Stomach (tissue), 9 donors: ENCODE results near the gene DYNC1H1. TPM values are rescaled to one million over a fixed set of nuclear protein-coding genes. Genes with fewer than 3 reads are reported as not detected.

Experiments
- DNase-seq, 2 donors: peaks; one replicate each; pipeline versions ENCODE4 v3.0.0 to v3.0.0-alpha.2; 2013 to 2019
- H3K27ac ChIP-seq, 5 donors: fragments of 200-600 bp in 4 of 5; sonication (generic) in 4 of 5; one replicate each; pipeline ENCODE4 v1.5.1; 2013 to 2019; ENCODE audit warnings: mild to moderate bottlenecking in 1 of 5, moderate library complexity in 1 of 5
- H3K27me3 ChIP-seq, 3 donors: fragments of 200-600 bp; sonication (generic); one replicate each; pipeline ENCODE4 v1.5.1; 2017 to 2019; ENCODE audit warnings: mixed run types in 1 of 3
- H3K36me3 ChIP-seq, 4 donors: fragments of 200-600 bp; sonication (generic); 1 replicate in 3 of 4; 2 replicates in 1 of 4; pipeline ENCODE4 v1.5.1; 2016 to 2019
- H3K4me1 ChIP-seq, 4 donors: fragments of 200-600 bp; sonication (generic); one replicate each; pipeline ENCODE4 v1.5.1; 2016 to 2019
- H3K4me3 ChIP-seq, 4 donors: fragments of 200-600 bp; sonication (generic) in 3 of 4; one replicate each; pipeline ENCODE4 v1.5.1; 2016 to 2019; ENCODE audit warnings: mild to moderate bottlenecking in 1 of 4
- H3K9me3 ChIP-seq, 4 donors: fragments of 200-600 bp; sonication (generic); one replicate each; pipeline ENCODE4 v1.5.1; 2016 to 2019
- EP300 ChIP-seq: sonication (generic); formaldehyde crosslinking; IDR thresholded peaks from one replicate; pipeline ENCODE4 v1.6.1; 2017; ENCODE audit warnings: antibody characterized with exemption
- POLR2A ChIP-seq, 4 donors: fragments of 450-650 bp; IDR thresholded peaks; one replicate each; pipeline ENCODE4 v1.6.1; 2016; ENCODE audit warnings: antibody characterized with exemption in 4 of 4, control low read depth in 2 of 4, mild to moderate bottlenecking in 1 of 4, moderate library complexity in 1 of 4
- POLR2AphosphoS5 ChIP-seq, 3 donors: sonication (generic); formaldehyde crosslinking; IDR thresholded peaks; one replicate each; pipeline ENCODE4 v1.6.1; 2016; ENCODE audit warnings: antibody characterized with exemption in 3 of 3
- WGBS, 5 donors: extraction: QIAGEN DNeasy Blood & Tissue Kit in 3 of 5; methylation state at CpG; one replicate each; pipeline versions ENCODE4 v1.1.5 to v1.1.7; 2013 to 2018; 5-methylcytosine and 5-hydroxymethylcytosine counted together
- intact Hi-C: fragments of 100-400 bp; cut with DNase I; formaldehyde crosslinking; loops from one replicate; pipeline ENCODE4 v1.15.1; 2023; ENCODE audit warnings: low total_unique reads
- polyA plus RNA-seq, 3 donors: library from polyadenylated mRNA; stranded (reverse); fragments of 200-250 nt; gene quantifications; one replicate each; pipeline ENCODE4 v1.2.3, GENCODE V29; 2013
- total RNA-seq, 5 donors: library from RNA; depleted of rRNA; stranded (reverse); fragments of >200 nt; gene quantifications; one replicate each; pipeline versions ENCODE4 v1.1.0 to v1.2.3, GENCODE V29; 2014 to 2016
- TF ChIP-seq, protein P1 (sequence below), 7 experiments: fragments of 450-650 bp in 4 of 7; fragments of 200-600 bp in 3 of 7; sonication (generic) in 3 of 7; IDR thresholded peaks; one replicate each; pipeline ENCODE4 v1.5.1; 2016 to 2019; ENCODE audit warnings: antibody characterized with exemption in 7 of 7, control low read depth in 2 of 7, mild to moderate bottlenecking in 1 of 7
- donor health status: healthy with polysubstance abuse.
- donor health status: Bipolar disorder and iron deficiency.
- donor health status: healthy.

The DYNC1H1 gene
- total and polyA plus RNA-seq, 8 donors = 52.9 to 651 (median 332) TPM

DNA sequence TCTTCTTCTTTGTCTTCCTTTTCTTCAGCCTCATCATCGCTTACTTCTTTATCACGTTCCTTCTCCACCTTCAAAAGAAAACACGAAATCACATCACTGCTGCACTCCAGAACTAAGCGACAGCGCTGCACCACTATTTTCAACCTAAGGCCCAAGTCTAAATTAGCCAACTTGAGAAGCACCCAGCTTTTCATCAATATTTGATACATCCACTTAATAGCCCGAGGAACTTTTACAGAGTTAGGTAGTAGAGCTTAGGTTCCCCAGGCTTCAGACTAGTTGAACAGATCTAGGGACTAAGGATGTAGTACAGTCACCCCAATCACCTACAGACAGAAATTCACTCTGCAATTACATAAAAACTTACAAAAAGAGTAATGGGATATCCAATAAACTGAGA, 120.6 kb downstream of the DYNC1H1 start:
- 29 to 77% (median 55%) methylated on average over 6 of the region's 6 CpGs for WGBS, 5 donors
- Histone ChIP-seq H3K36me3 (peaks cover 54 to 59% (median 58%) of the 10 kb centered on the region in 4 donors), H3K27ac (peak overlapping the region in 2 of 5 donors; percentile 5 to 100), H3K9me3 (no peaks in the 10 kb centered on the region), H3K27me3 (no peaks in the 10 kb centered on the region), H3K4me3 (peak overlapping the region; percentile 71 to 91 (median 82)), H3K4me1 (peaks cover 40 to 62% (median 57%) of the 10 kb centered on the region in 4 donors)
- TF ChIP-seq, protein P1, sequence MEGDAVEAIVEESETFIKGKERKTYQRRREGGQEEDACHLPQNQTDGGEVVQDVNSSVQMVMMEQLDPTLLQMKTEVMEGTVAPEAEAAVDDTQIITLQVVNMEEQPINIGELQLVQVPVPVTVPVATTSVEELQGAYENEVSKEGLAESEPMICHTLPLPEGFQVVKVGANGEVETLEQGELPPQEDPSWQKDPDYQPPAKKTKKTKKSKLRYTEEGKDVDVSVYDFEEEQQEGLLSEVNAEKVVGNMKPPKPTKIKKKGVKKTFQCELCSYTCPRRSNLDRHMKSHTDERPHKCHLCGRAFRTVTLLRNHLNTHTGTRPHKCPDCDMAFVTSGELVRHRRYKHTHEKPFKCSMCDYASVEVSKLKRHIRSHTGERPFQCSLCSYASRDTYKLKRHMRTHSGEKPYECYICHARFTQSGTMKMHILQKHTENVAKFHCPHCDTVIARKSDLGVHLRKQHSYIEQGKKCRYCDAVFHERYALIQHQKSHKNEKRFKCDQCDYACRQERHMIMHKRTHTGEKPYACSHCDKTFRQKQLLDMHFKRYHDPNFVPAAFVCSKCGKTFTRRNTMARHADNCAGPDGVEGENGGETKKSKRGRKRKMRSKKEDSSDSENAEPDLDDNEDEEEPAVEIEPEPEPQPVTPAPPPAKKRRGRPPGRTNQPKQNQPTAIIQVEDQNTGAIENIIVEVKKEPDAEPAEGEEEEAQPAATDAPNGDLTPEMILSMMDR (IDR thresholded peaks at IDR 0.05) = no peak
- TF ChIP-seq POLR2AphosphoS5 (IDR thresholded peaks at IDR 0.05) = no peak
- TF ChIP-seq EP300 = no peak
- TF ChIP-seq POLR2A (IDR thresholded peaks at IDR 0.05) = no peak
- intact Hi-C loops = no loop called here
- no peak for DNase-seq

DNA sequence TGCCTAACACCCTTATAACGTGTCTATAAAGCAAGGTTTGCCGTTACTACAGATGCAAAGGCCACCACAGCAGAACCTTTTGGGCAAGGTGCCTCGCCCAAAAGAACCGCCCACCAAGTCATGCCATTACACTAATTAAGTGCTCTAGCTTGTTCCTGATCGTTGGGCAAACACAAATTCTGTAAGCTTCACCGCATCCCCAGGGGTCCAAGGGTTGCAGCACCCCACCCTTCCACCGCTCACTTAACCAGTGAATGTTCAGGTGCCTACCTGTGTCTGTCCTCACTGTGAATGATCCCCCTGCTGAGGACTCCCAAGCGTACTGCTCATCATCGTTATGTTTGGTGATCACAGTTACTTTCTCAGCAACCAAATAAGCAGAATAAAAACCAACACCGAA, 121.1 kb downstream of the DYNC1H1 start:
- Histone ChIP-seq H3K27ac (peak overlapping the region in 4 of 5 donors; percentile 100), H3K9me3 (no peaks in the 10 kb centered on the region), H3K36me3 (peaks cover 48 to 54% (median 53%) of the 10 kb centered on the region in 4 donors), H3K27me3 (no peaks in the 10 kb centered on the region), H3K4me3 (peak overlapping the region; percentile 71 to 91 (median 82)), H3K4me1 (peaks cover 40 to 62% (median 57%) of the 10 kb centered on the region in 4 donors)
- TF ChIP-seq, protein P1 (IDR thresholded peaks at IDR 0.05) = no peak
- TF ChIP-seq POLR2A (IDR thresholded peaks at IDR 0.05) (no peak), POLR2AphosphoS5 (IDR thresholded peaks at IDR 0.05) (no peak), EP300 (no peak)
- DNase-seq = peak in 1 of 2 donors; percentile 48
- intact Hi-C loops = no loop called here
- WGBS, 5 donors = 13 to 33% (median 17%) methylated on average over 5 to 10 of the region's 10 CpGs

DNA sequence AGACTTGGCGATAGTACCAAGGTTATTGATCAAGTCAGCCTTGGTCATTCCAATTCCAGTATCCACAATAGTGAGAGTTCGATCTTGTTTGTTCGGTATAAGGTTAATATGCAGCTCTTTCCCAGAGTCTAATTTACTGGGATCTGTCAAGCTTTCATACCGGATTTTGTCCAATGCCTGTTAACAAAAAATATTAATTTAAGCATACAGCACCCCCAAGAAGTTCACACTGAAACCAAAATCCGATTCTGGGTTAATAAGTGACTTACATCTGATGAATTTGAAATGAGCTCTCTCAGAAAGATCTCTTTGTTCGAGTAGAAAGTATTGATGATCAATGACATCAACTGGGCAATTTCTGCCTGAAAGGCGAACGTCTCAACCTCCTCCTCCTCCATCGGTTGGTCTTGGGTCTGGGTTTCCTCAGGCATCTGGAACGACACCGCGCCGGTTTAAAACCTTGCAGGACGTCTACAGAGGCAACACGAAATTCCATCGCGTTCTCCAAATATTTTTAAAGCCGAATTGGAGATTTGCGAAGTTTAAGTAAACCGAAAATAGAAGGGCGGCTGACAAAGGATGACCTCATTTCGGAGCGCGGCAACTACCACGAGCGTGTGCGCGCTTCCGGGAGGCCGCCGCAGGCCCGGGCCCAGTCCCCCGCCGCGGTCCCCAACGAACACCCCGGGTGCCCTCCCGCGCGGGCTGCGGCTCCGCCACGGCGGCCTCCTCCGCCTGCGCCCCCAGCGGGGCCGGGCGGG, 121.8 kb downstream of the DYNC1H1 start:
- H3K27ac ChIP-seq = peak overlapping the region; percentile 98 to 100 (median 100)
- TF ChIP-seq POLR2A (IDR thresholded peaks at IDR 0.05) = no peak
- no peak for TF ChIP-seq EP300
- TF ChIP-seq, protein P1 (IDR thresholded peaks at IDR 0.05) = no peak
- TF ChIP-seq POLR2AphosphoS5 (IDR thresholded peaks at IDR 0.05) = no peak

DNA sequence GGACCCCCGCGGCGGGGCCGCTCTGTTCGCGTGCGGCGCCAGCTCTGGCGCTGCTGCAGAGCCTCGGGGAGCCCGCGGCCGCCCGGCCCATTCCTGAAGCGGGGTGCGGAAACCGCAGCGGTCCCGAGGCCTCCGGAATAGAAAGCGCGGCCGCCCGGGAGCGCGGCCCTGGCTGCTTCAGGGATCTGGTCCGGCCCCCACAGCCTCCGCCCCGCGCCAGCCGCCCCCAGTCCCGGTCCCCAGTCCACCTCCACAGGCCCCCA, 122.3 kb downstream of the DYNC1H1 start:
- TF ChIP-seq POLR2AphosphoS5 (IDR thresholded peaks at IDR 0.05) (no peak), POLR2A (IDR thresholded peaks at IDR 0.05) (no peak), EP300 (no peak)
- TF ChIP-seq, protein P1 (IDR thresholded peaks at IDR 0.05) = no peak
- H3K36me3 ChIP-seq = peaks cover 36 to 42% (median 41%) of the 10 kb centered on the region in 4 donors
- H3K27ac ChIP-seq = peak overlapping the region; percentile 98 to 100 (median 100)
- WGBS, 5 donors = 0 to 1% (median 0%) methylated on average over 9 to 32 of the region's 32 CpGs
- peaks cover 40 to 60% (median 54%) of the 10 kb centered on the region in 4 donors for H3K4me1 ChIP-seq
- no peaks in the 10 kb centered on the region for H3K27me3 ChIP-seq
- intact Hi-C loops = no loop called here
- H3K4me3 ChIP-seq = peak overlapping the region; percentile 71 to 91 (median 82)
- DNase-seq = no peak
- H3K9me3 ChIP-seq = no peaks in the 10 kb centered on the region

More for the DNA sequence above, 121.8 kb downstream of the DYNC1H1 start:
- Histone ChIP-seq H3K27me3 (no peaks in the 10 kb centered on the region), H3K9me3 (no peaks in the 10 kb centered on the region), H3K36me3 (peaks cover 42 to 47% (median 46%) of the 10 kb centered on the region in 4 donors), H3K4me1 (peaks cover 40 to 62% (median 57%) of the 10 kb centered on the region in 4 donors), H3K4me3 (peak overlapping the region; percentile 71 to 91 (median 82))
- peak; percentile 55 to 87 for DNase-seq
- intact Hi-C loops = no loop called here
- 1 to 3% (median 2%) methylated on average over 30 to 49 of the region's 49 CpGs for WGBS, 5 donors
